ENCODE measurements around the gene GNAI3. TPM values are rescaled to one million over a fixed set of nuclear protein-coding genes. Genes with fewer than 3 reads are reported as not detected.

Gene GNAI3
- total and polyA plus RNA-seq, 2 experiments from 2014 or later = 14.9 TPM

DNA sequence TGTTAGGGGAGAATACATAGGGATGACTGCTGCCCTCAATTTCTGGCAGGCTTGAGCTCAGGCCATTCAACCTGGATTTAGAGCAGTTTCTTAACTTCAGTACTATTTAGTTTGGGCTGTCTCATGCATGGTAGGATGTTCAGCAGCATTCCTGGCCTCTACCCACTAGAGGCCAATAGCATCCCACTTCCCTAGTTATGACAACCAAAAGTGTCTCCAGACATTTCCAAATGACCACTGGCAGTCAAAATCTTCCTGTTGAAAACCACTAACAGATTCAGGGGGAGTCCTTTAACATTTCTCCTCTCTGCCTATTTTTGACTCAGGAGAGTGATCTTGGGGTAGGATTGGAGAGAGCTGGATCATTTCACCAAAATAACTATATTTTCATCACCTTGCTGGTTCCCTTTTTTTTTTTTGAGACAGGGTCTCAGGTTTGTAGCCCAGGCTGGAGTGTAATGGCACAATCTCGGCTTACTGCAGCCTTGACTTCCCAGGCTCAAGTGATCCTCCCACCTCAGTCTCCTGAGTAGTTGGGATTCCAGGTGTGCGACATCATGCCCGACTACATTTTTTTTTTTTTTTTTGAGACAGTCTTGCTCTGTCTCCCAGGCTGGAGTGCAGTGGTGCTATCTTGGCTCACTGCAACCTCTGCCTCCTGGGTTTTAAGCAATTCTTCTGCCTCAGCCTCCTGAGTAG is 62.3 kb downstream of the GNAI3 start:
- 68 to 70% methylated on average over 3 of the region's 3 CpGs for WGBS, 2 experiments (ENCODE audit: low coverage in 1 of 2, low lambda C conversion rate in 2 of 2, missing lambda C conversion rate in 2 of 2)
- in situ Hi-C loops (cut with MboI) = no loop called here
- Histone ChIP-seq H3K36me3 (ENCODE audit: low read depth) (no peaks in the 10 kb centered on the region), H3K4me1 (ENCODE audit: insufficient read depth) (peaks cover 41% of the 10 kb centered on the region), H3K27me3 (replicated peaks; ENCODE audit: insufficient read depth) (no peaks in the 10 kb centered on the region), H3K27ac (peak overlapping the region; percentile 81), H2AFZ (no peak overlapping the region), H3K9me2 (ENCODE audit: insufficient read depth) (no peaks in the 10 kb centered on the region), H3K9me3 (ENCODE audit: low read depth) (no peaks in the 10 kb centered on the region), H3K4me2 (ENCODE audit: unreplicated experiment) (peak overlapping the region; percentile 28), H3K79me2 (ENCODE audit: insufficient read depth) (no peaks in the 10 kb centered on the region), H4K20me1 (ENCODE audit: insufficient read depth) (no peaks in the 10 kb centered on the region), H3F3A (ENCODE audit: insufficient read depth) (peaks cover 48% of the 10 kb centered on the region), H3K4me3 (no peak overlapping the region), H3K9ac (peak overlapping the region; percentile 50)
- DNase-seq = peak; percentile 64
- no peak for TF ChIP-seq EZH2 (IDR thresholded peaks at IDR 0.05; ENCODE audit: insufficient read depth, poor library complexity, severe bottlenecking)
- TF ChIP-seq EZH2phosphoT487 (IDR thresholded peaks at IDR 0.05; ENCODE audit: insufficient read depth, low read depth) = no peak

DNA sequence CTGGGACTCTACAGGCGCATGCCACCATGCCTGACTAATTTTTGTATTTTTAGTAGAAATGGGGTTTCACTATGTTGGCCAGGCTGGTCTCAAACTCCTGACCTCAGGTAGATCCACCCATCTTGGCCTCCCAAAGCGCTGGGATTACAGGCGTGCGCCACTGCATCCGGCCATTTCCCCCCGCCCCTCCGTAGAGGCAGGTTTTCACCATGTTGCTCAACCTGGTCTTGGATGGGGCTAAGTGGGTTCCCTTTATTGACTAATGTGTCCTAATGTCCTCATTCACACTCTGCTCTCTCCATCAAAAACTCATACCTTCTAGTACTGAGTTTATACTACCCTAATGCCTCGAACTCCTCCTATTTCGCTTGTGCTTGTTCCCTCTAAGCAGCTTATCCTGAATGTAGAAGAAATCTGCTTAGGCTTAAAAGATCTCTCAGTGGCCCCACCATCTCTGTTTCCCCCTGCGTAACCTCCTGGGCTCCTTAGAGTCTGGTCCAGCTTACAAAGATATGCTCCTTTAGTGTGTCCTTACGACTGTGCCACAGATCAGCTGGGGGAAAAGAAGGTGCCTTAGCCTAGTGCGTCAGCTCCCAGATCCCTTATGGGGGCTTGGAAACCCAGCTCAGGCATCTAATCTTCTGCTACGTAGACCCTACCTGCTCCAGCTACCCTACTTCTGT is 63.0 kb downstream of the GNAI3 start:
- Histone ChIP-seq H2AFZ (no peak overlapping the region), H3K27ac (peak overlapping the region; percentile 81), H3K27me3 (replicated peaks; ENCODE audit: insufficient read depth) (no peaks in the 10 kb centered on the region), H4K20me1 (ENCODE audit: insufficient read depth) (no peaks in the 10 kb centered on the region), H3K9me3 (ENCODE audit: low read depth) (no peaks in the 10 kb centered on the region), H3K9ac (no peak overlapping the region), H3K4me1 (ENCODE audit: insufficient read depth) (peaks cover 44% of the 10 kb centered on the region), H3K79me2 (ENCODE audit: insufficient read depth) (no peaks in the 10 kb centered on the region), H3K4me3 (no peak overlapping the region), H3F3A (ENCODE audit: insufficient read depth) (peaks cover 55% of the 10 kb centered on the region), H3K4me2 (ENCODE audit: unreplicated experiment) (no peak overlapping the region), H3K36me3 (ENCODE audit: low read depth) (no peaks in the 10 kb centered on the region), H3K9me2 (ENCODE audit: insufficient read depth) (no peaks in the 10 kb centered on the region)
- TF ChIP-seq EZH2phosphoT487 (IDR thresholded peaks at IDR 0.05; ENCODE audit: insufficient read depth, low read depth) (no peak), EZH2 (IDR thresholded peaks at IDR 0.05; ENCODE audit: insufficient read depth, poor library complexity, severe bottlenecking) (no peak)
- in situ Hi-C loops (cut with MboI) = no loop called here
- DNase-seq = no peak
- 97% methylated on average over 13 of the region's 13 CpGs for WGBS, 2 experiments (ENCODE audit: low coverage in 1 of 2, low lambda C conversion rate in 2 of 2, missing lambda C conversion rate in 2 of 2)

DNA sequence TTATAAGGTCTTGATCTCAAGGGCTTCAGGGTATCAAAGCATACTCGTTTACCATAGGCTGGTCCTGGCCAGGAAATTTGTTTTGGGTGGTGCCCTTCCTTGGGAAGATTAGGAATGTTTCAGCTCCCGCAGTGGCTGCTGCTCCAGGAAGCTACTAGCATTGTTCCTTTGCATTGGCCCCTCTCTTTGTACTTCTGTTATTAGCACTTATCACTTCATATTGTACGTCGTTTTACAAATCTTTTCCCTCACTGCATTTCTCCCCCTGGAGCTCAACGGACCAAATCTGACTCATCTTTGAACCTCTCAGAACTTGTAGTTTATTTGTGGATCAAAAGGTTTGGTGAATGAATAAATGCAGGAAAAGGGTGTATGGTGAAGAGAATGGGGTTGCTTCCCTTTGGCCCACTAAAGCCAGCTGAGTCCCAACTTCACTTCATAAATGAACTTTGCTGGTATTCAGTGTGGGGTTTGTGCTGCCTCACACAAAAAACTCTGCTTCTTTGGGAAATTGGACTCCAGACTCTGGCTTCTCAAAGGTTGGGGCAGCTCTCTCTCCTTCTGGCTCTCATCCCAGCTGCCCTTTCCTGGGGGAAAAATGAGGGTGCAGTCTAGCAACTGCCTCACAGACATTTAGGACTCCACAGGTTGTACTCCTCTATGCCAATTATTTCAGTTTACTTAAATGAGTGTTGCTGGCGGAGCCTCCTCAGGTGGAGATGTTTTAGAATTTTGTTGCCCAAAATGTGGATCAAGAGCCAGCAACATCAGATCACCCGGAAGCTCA is 65.1 kb downstream of the GNAI3 start:
- WGBS, 2 experiments (ENCODE audit: low coverage in 1 of 2, low lambda C conversion rate in 2 of 2, missing lambda C conversion rate in 2 of 2) = 62 to 65% methylated on average over 7 of the region's 7 CpGs
- H3K9me2 ChIP-seq (ENCODE audit: insufficient read depth) = no peaks in the 10 kb centered on the region
- H3K4me1 ChIP-seq (ENCODE audit: insufficient read depth) = peaks cover 55% of the 10 kb centered on the region
- H3K27me3 ChIP-seq (replicated peaks; ENCODE audit: insufficient read depth) = no peaks in the 10 kb centered on the region
- TF ChIP-seq EZH2phosphoT487 (IDR thresholded peaks at IDR 0.05; ENCODE audit: insufficient read depth, low read depth) = no peak
- TF ChIP-seq EZH2 (IDR thresholded peaks at IDR 0.05; ENCODE audit: insufficient read depth, poor library complexity, severe bottlenecking) = no peak
- peak overlapping the region; percentile 27 for H3K27ac ChIP-seq
- H3K4me3 ChIP-seq = no peak overlapping the region
- H4K20me1 ChIP-seq (ENCODE audit: insufficient read depth) = no peaks in the 10 kb centered on the region
- in situ Hi-C loops (cut with MboI) = no loop called here
- H3K4me2 ChIP-seq (ENCODE audit: unreplicated experiment) = no peak overlapping the region
- peaks cover 56% of the 10 kb centered on the region for H3F3A ChIP-seq (ENCODE audit: insufficient read depth)
- H3K36me3 ChIP-seq (ENCODE audit: low read depth) = no peaks in the 10 kb centered on the region
- no peaks in the 10 kb centered on the region for H3K79me2 ChIP-seq (ENCODE audit: insufficient read depth)
- DNase-seq = peak; percentile 44
- H2AFZ ChIP-seq = no peak overlapping the region
- H3K9ac ChIP-seq = no peak overlapping the region
- no peaks in the 10 kb centered on the region for H3K9me3 ChIP-seq (ENCODE audit: low read depth)

DNA sequence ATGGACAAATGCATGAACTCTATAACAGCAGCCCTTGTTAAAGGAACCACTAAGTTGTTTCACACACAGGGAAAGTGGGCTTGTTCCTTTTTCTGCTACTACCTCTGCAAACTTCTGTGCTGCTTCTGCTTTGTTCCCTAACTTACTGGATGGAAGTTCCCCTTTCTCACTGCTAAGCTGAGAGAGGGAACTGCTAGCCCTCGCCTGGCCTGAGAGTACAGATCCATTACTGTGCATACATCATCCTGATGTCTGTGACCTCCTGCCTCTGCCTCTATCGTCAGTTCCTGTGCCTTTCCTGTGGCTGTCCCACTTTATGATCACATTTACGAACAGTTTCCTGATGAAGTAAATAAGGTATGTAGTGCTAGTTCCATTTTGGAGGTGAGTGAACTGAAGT is 67.5 kb downstream of the GNAI3 start:
- in situ Hi-C loops (cut with MboI) = no loop called here
- no peak overlapping the region for H3K4me3 ChIP-seq
- no peak for DNase-seq
- H3K27me3 ChIP-seq (replicated peaks; ENCODE audit: insufficient read depth) = no peaks in the 10 kb centered on the region
- no peaks in the 10 kb centered on the region for H3K9me3 ChIP-seq (ENCODE audit: low read depth)
- H2AFZ ChIP-seq = no peak overlapping the region
- H3K4me1 ChIP-seq (ENCODE audit: insufficient read depth) = peaks cover 45% of the 10 kb centered on the region
- H3K79me2 ChIP-seq (ENCODE audit: insufficient read depth) = peaks cover 12% of the 10 kb centered on the region
- no peaks in the 10 kb centered on the region for H3K9me2 ChIP-seq (ENCODE audit: insufficient read depth)
- no peak for TF ChIP-seq EZH2phosphoT487 (IDR thresholded peaks at IDR 0.05; ENCODE audit: insufficient read depth, low read depth)
- TF ChIP-seq EZH2 (IDR thresholded peaks at IDR 0.05; ENCODE audit: insufficient read depth, poor library complexity, severe bottlenecking) = no peak
- H4K20me1 ChIP-seq (ENCODE audit: insufficient read depth) = no peaks in the 10 kb centered on the region
- peaks cover 47% of the 10 kb centered on the region for H3F3A ChIP-seq (ENCODE audit: insufficient read depth)
- H3K9ac ChIP-seq = 0 out of 2 replicates have a peak overlapping the region, but pooled peaks have one; percentile 79
- WGBS, 2 experiments (ENCODE audit: low coverage in 1 of 2, low lambda C conversion rate in 2 of 2, missing lambda C conversion rate in 2 of 2) = 74 to 82% methylated on average over 3 of the region's 3 CpGs
- H3K4me2 ChIP-seq (ENCODE audit: unreplicated experiment) = no peak overlapping the region
- no peaks in the 10 kb centered on the region for H3K36me3 ChIP-seq (ENCODE audit: low read depth)
- peak overlapping the region; percentile 99 for H3K27ac ChIP-seq

All from GM23248 (cell line).